ENCODE data around the gene DCLK1.

GRCh38 chr13:35914662-35915061, 216.5 kb downstream of the DCLK1 start:
- no peak for TF ChIP-seq CTCF (IDR thresholded peaks at IDR 0.05 in 8 of 11, conservative IDR thresholded peaks at IDR 0.05 in 3 of 11)
- TF ChIP-seq POLR2A (IDR thresholded peaks at IDR 0.05) = no peak
- TF ChIP-seq POLR2AphosphoS5 (IDR thresholded peaks at IDR 0.05) = no peak

Measured in spleen (tissue), 7 donors.